Pancreas (tissue), 10 donors: ENCODE measurements around the gene PISD. TPM values are rescaled to one million over a fixed set of nuclear protein-coding genes. Genes with fewer than 3 reads are reported as not detected.

Experiments
- ATAC-seq, 4 donors: fragments of 200-7000 bp; cut with Tn5 transposase; one replicate each; pipeline versions ENCODE4 v1.8.0 to v1.9.1; 2020; ENCODE audit warnings: mild to moderate bottlenecking in 4 of 4, moderate library complexity in 4 of 4
- DNase-seq, 6 donors: peaks; one replicate each; pipeline ENCODE4 v3.0.0-alpha.2; 2020
- FAIRE-seq: peaks from 2 replicates; lab custom pipeline; 2012; peaks lifted over from hg19 to GRCh38; lab: Jason Lieb, UNC
- H3K27ac ChIP-seq, 4 donors: fragments of 200-600 bp; sonication (generic); 1 replicate in 3 of 4; 2 replicates in 1 of 4; pipeline versions ENCODE4 v1.5.0 to v1.8.0; 2020
- H3K27me3 ChIP-seq, 4 donors: fragments of 200-600 bp; one replicate each; pipeline ENCODE4 v1.8.0; 2021
- H3K36me3 ChIP-seq, 3 donors: fragments of 200-600 bp; sonication (generic) in 1 of 3; one replicate each; pipeline versions ENCODE4 v1.5.0 to v1.8.0; 2020 to 2021
- H3K4me1 ChIP-seq, 3 donors: fragments of 200-600 bp; one replicate each; pipeline ENCODE4 v1.8.0; 2021
- H3K4me3 ChIP-seq, 4 donors: fragments of 200-600 bp; sonication (generic) in 2 of 4; one replicate each; pipeline versions ENCODE4 v1.5.0 to v1.8.0; 2020 to 2021
- H3K9me3 ChIP-seq, 4 donors: fragments of 200-600 bp; one replicate each; pipeline ENCODE4 v1.8.0; 2021
- CTCF ChIP-seq, 4 donors: fragments of 200-600 bp; sonication (generic) in 3 of 4; IDR thresholded peaks; one replicate each; pipeline versions ENCODE4 v1.5.0 to v1.8.0; 2021; ENCODE audit warnings: antibody characterized with exemption in 4 of 4
- WGBS, 2 donors: extraction: QIAGEN DNeasy Blood & Tissue Kit; methylation state at CpG; one replicate each; pipeline ENCODE4 v1.1.7; 2013; 5-methylcytosine and 5-hydroxymethylcytosine counted together
- intact Hi-C, 3 donors: fragments of 100-400 bp; cut with DNase I; formaldehyde crosslinking; loops; one replicate each; pipeline versions ENCODE4 v1.11.1 to v1.14.2; 2022
- polyA plus RNA-seq, 2 donors: library from polyadenylated mRNA; stranded (reverse); fragments of 200-250 nt; gene quantifications; one replicate each; pipeline ENCODE4 v1.2.3, GENCODE V29; 2013
- total RNA-seq, 6 donors: library from RNA; stranded (reverse); fragmentation: NEBNext Ultra II Directional in 4 of 6; extraction: Animal tissue kit (Norgen Biotek cat#: 25700) in 4 of 6; gene quantifications; one replicate each; pipeline versions ENCODE4 v1.2.1 to v1.2.4, GENCODE V29; 2021 to 2023
- donor health status: healthy with polysubstance abuse.
- donor health status: DM: no; HTN: no; CAD: no; lungs with moderate emphysema.
- donor health status: DM: no; HTN: no; CAD: no.
- donor health status: control.
- donor health status: control.
- donor health status: Bipolar disorder and iron deficiency.
- donor health status: DM: yes; HTN: yes; CAD: no.
- donor health status: DM: no; HTN: no; CAD: no.
- donor health status: DM: no; HTN: no; CAD: no.
- donor health status: DM: yes; HTN: yes; CAD: no.

The PISD gene
- total and polyA plus RNA-seq, 8 donors = 11.6 to 48.3 (median 19.2) TPM

GRCh38 chr22:31623592-31624304, 38.3 kb downstream of the PISD start:
- intact Hi-C loops = loop anchor here in 1 of 3 donors (10.0 kb wide), 1 partner anchor 49 kb away; no protein-coding TSS in a partner anchor
- no peak overlapping the region for H3K27ac ChIP-seq
- H3K9me3 ChIP-seq = no peaks in the 10 kb centered on the region
- FAIRE-seq = no peak
- 97% methylated on average over 16 to 18 of the region's 18 CpGs for WGBS, 2 donors
- ATAC-seq = no peak
- peaks cover 0 to 20% (median 5%) of the 10 kb centered on the region in 3 donors for H3K36me3 ChIP-seq
- H3K27me3 ChIP-seq = no peaks in the 10 kb centered on the region
- no peak for TF ChIP-seq CTCF (IDR thresholded peaks at IDR 0.05)
- peak in 1 of 6 donors; percentile 69 for DNase-seq
- H3K4me1 ChIP-seq = peaks cover 0 to 20% (median 17%) of the 10 kb centered on the region in 3 donors
- no peak overlapping the region for H3K4me3 ChIP-seq

- intact Hi-C loops = loop anchor here in 1 of 3 donors (10.0 kb wide), 1 partner anchor 48 kb away; no protein-coding TSS in a partner anchor
- TF ChIP-seq CTCF (IDR thresholded peaks at IDR 0.05) = no peak
- FAIRE-seq = no peak
- no peaks in the 10 kb centered on the region for H3K27me3 ChIP-seq
- H3K9me3 ChIP-seq = no peaks in the 10 kb centered on the region
- no peak for DNase-seq
- no peak overlapping the region for H3K27ac ChIP-seq
- peaks cover 0 to 17% (median 14%) of the 10 kb centered on the region in 3 donors for H3K4me1 ChIP-seq
- H3K4me3 ChIP-seq = no peak overlapping the region
- no peak for ATAC-seq
- WGBS, 2 donors = 85 to 93% methylated on average over 1 of the region's 1 CpG
- peaks cover 0 to 20% (median 8%) of the 10 kb centered on the region in 3 donors for H3K36me3 ChIP-seq
These were observed 39.0 kb downstream of the PISD start for GRCh38 chr22:31622980-31623379.

- WGBS, 2 donors = 90 to 95% methylated on average over 17 to 19 of the region's 19 CpGs
- no peak for TF ChIP-seq CTCF (IDR thresholded peaks at IDR 0.05)
- Histone ChIP-seq H3K4me1 (peaks cover 0 to 7% (median 7%) of the 10 kb centered on the region in 3 donors), H3K27ac (no peak overlapping the region), H3K36me3 (peaks cover 0 to 20% (median 8%) of the 10 kb centered on the region in 3 donors), H3K27me3 (no peaks in the 10 kb centered on the region), H3K9me3 (no peaks in the 10 kb centered on the region), H3K4me3 (no peak overlapping the region)
- ATAC-seq (no peak), DNase-seq (no peak), FAIRE-seq (no peak)
- intact Hi-C loops = loop anchor here in 1 of 3 donors (10.0 kb wide), 1 partner anchor 47 kb away; no protein-coding TSS in a partner anchor
These were observed 40.4 kb downstream of the PISD start for GRCh38 chr22:31621507-31622124.

GRCh38 chr22:31620756-31621480, 41.1 kb downstream of the PISD start:
- no peak for TF ChIP-seq CTCF (IDR thresholded peaks at IDR 0.05)
- 87 to 89% methylated on average over 20 of the region's 20 CpGs for WGBS, 2 donors
- peak in 1 of 6 donors; percentile 68 for DNase-seq
- intact Hi-C loops = loop anchor here in 1 of 3 donors (10.0 kb wide), 1 partner anchor 46 kb away; no protein-coding TSS in a partner anchor
- Histone ChIP-seq H3K36me3 (peaks cover 0 to 20% (median 8%) of the 10 kb centered on the region in 3 donors), H3K27me3 (no peaks in the 10 kb centered on the region), H3K9me3 (no peaks in the 10 kb centered on the region), H3K4me3 (no peak overlapping the region), H3K27ac (no peak overlapping the region), H3K4me1 (no peaks in the 10 kb centered on the region)
- FAIRE-seq = no peak
- no peak for ATAC-seq
